Spinal cord (tissue), 10 donors: Measurements from ENCODE around the gene GSK3B. TPM values are rescaled to one million over a fixed set of nuclear protein-coding genes. Genes with fewer than 3 reads are reported as not detected.

Experiments
- DNase-seq, 6 donors: peaks; one replicate each; pipeline versions ENCODE4 v3.0.0 to v3.0.0-alpha.2; 2013 to 2015; ENCODE audit warnings: low spot score in 6 of 6, low read depth in 4 of 6
- H3K27ac ChIP-seq: one replicate; pipeline ENCODE4 v1.5.1; 2013; ENCODE audit warnings: low read depth, low read length, control low read depth
- H3K27me3 ChIP-seq: one replicate; pipeline ENCODE4 v1.6.1; 2013; ENCODE audit warnings: low read length; ENCODE audit not compliant: control insufficient read depth, insufficient read depth
- H3K36me3 ChIP-seq: one replicate; pipeline ENCODE4 v1.6.1; 2013; ENCODE audit warnings: low read length; ENCODE audit not compliant: control insufficient read depth, insufficient read depth
- H3K4me1 ChIP-seq: one replicate; pipeline ENCODE4 v1.6.1; 2013; ENCODE audit warnings: low read length; ENCODE audit not compliant: control insufficient read depth, insufficient read depth
- H3K4me3 ChIP-seq: one replicate; pipeline ENCODE4 v1.5.1; 2013; ENCODE audit warnings: low read depth, low read length, control low read depth
- H3K9me3 ChIP-seq: one replicate; pipeline ENCODE4 v1.6.1; 2013; ENCODE audit warnings: low read length; ENCODE audit not compliant: control insufficient read depth, insufficient read depth
- WGBS: methylation state at CpG from one replicate; pipeline ENCODE4 v1.1.5; 2013; ENCODE audit warnings: missing lambda C conversion rate; ENCODE audit not compliant: insufficient coverage; 5-methylcytosine and 5-hydroxymethylcytosine counted together
- polyA plus RNA-seq, 2 donors: library from polyadenylated mRNA; unstranded; fragments of 120-200 nt; gene quantifications; one replicate each; pipeline ENCODE4 v1.2.1, GENCODE V29; 2013; ENCODE audit not compliant: insufficient read length in 2 of 2
- total RNA-seq, 2 donors: library from RNA; depleted of rRNA in 1 of 2; stranded (reverse); fragments of 120-200 nt in 1 of 2; fragments of >200 nt in 1 of 2; gene quantifications; one replicate each; pipeline versions ENCODE4 v1.2.3 to v1.2.4, GENCODE V29; 2013 to 2014
- donor health status: healthy.

The GSK3B gene
- total and polyA plus RNA-seq, 4 donors: 53.3 to 113 (median 73.1) TPM

DNA sequence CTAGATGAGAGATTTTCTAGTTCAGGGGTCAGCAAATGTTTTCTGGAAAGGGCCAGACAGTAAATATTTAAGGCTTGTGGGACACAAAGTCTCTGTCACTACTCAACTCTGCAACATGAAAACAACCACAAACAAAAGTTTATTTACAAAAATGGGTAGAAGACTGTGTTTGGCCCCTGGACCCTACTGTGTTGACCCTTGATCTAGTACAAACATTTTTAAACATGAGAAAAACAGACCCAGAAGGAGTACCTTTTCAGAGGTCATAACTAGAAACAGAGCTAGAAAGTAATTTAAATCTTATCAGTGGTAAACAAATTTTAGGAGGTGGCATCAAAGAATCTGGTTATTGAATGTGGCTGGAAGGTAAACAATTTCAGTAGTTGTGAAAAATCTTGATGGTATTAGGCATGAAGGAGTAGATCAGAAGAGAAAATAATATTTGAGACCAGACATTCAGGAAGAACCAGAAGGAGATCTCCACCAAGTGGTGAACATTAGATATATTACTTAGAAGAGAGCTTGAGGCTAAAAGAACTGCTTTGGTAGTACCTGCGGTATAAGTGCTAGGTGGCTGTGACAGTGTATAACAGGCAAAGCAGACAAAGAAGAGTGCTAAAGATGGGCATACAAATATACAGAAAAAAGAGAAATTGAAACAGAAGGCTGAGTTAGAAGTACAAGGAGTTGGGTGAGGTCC, 210.6 kb downstream of the GSK3B start:
- no peak overlapping the region for H3K27ac ChIP-seq
- H3K4me3 ChIP-seq: no peak overlapping the region
- H3K4me1 ChIP-seq: no peaks in the 10 kb centered on the region
- no peaks in the 10 kb centered on the region for H3K9me3 ChIP-seq
- no peaks in the 10 kb centered on the region for H3K27me3 ChIP-seq
- WGBS: 88% methylated on average over 1 of the region's 1 CpG
- no peak for DNase-seq
- H3K36me3 ChIP-seq: no peaks in the 10 kb centered on the region

DNA sequence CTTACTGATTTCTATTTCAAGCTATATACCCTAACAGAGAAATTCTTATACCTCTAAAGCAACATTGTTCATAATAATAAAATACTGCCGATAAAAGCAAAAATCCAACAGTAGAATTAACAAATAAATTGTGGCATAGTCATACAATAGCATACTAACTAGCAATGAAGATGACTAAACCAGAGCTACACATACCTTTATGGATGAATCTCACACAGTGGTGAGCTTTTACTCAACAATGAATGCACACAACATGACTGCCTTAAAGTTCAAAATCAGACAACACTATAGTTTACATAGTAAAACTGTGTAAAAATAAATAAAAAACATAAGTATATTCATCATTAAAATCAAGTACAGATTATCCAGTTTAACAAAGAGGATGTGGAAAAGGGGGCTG, 213.3 kb downstream of the GSK3B start:
- H3K27me3 ChIP-seq: no peaks in the 10 kb centered on the region
- no CpG with 5 or more reads among the region's 1 CpG for WGBS
- H3K4me1 ChIP-seq: no peaks in the 10 kb centered on the region
- no peaks in the 10 kb centered on the region for H3K9me3 ChIP-seq
- H3K27ac ChIP-seq: no peak overlapping the region
- no peak overlapping the region for H3K4me3 ChIP-seq
- DNase-seq: no peak
- no peaks in the 10 kb centered on the region for H3K36me3 ChIP-seq

DNA sequence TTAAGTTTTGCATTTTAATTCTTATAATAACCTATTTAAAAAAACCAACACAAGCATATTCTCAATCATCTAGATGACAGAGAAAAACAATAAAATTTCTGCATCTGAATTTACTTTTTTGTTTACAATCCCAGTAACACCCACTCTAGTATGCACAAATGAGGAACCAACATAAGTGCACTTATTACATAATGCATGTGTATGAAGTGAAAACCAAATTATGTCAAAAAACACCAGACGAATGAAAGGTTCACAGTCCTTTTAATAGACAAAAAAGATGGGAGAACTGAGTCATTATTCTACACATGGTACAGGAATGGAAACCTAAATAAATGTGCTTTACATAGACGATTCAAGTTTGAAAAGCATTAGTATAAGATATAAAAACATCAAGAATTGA, 220.6 kb downstream of the GSK3B start:
- Histone ChIP-seq H3K27ac (no peak overlapping the region), H3K36me3 (no peaks in the 10 kb centered on the region), H3K4me1 (no peaks in the 10 kb centered on the region), H3K27me3 (no peaks in the 10 kb centered on the region), H3K9me3 (no peaks in the 10 kb centered on the region), H3K4me3 (no peak overlapping the region)
- WGBS: no CpG with 5 or more reads among the region's 2 CpGs
- DNase-seq: no peak

DNA sequence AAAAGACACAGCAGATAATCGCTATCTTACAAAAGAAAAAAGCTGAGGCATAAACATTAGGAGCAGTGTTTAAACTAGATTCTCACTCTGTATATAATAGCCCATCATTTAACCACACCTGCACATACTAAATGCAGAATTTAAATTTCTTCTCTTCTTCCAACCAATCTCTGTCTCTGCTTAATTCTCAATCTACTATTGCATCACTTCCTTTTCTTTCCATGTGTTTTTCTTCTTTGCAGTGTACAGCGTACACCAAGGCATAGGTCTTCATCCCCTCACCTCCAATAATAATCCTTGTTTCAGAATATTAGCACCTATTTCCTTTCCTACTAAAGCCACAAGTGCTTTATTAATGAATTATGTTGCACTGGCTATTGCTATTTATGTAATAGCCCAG, 221.5 kb downstream of the GSK3B start:
- 100% methylated on average over 1 of the region's 2 CpGs for WGBS
- H3K4me3 ChIP-seq: no peak overlapping the region
- DNase-seq: no peak
- no peak overlapping the region for H3K27ac ChIP-seq
- no peaks in the 10 kb centered on the region for H3K36me3 ChIP-seq
- H3K27me3 ChIP-seq: no peaks in the 10 kb centered on the region
- H3K4me1 ChIP-seq: no peaks in the 10 kb centered on the region
- no peaks in the 10 kb centered on the region for H3K9me3 ChIP-seq

DNA sequence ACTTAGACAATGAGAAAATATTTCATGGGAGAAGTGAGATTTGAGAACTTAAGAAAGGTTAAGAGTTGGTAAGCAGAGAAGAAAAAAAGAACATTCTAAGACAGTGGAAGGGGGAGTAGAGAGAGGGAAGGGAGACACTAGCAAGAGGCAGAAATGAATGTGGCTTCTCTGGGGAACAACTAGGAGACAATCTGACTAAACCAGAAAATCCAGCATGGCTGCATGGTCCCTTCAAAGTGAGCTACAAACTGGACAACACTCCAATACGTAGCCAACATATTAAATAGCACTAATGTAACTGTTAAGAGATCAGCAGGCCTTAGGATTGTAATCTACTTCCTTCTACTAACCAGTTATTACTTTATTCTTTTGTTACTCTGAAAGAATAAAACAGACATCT, 222.7 kb downstream of the GSK3B start:
- no peaks in the 10 kb centered on the region for H3K9me3 ChIP-seq
- DNase-seq: no peak
- H3K27ac ChIP-seq: no peak overlapping the region
- no peaks in the 10 kb centered on the region for H3K4me1 ChIP-seq
- WGBS: no CpG with 5 or more reads among the region's 1 CpG
- no peak overlapping the region for H3K4me3 ChIP-seq
- no peaks in the 10 kb centered on the region for H3K27me3 ChIP-seq
- no peaks in the 10 kb centered on the region for H3K36me3 ChIP-seq

DNA sequence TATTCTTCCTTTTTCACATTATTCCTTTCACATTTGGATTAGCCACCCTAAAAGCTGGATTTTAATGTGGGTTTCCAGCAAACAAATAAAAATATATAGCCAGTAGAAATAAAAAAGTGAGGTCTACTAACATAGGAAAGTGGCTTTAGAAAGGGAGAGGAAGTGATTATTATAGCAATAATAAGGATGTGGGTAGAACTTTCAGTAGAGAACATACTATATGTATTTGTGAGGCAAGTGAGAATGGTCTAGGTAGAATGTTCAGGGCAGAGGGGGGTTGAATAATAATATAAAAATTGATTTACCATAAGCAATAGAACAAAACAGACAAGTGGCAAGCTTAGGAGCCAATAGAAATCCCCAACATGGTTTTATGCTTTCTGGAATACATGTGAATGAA, 223.7 kb downstream of the GSK3B start:
- H3K36me3 ChIP-seq: no peaks in the 10 kb centered on the region
- H3K4me1 ChIP-seq: no peaks in the 10 kb centered on the region
- H3K27ac ChIP-seq: no peak overlapping the region
- H3K9me3 ChIP-seq: no peaks in the 10 kb centered on the region
- H3K4me3 ChIP-seq: no peak overlapping the region
- H3K27me3 ChIP-seq: no peaks in the 10 kb centered on the region
- no peak for DNase-seq

DNA sequence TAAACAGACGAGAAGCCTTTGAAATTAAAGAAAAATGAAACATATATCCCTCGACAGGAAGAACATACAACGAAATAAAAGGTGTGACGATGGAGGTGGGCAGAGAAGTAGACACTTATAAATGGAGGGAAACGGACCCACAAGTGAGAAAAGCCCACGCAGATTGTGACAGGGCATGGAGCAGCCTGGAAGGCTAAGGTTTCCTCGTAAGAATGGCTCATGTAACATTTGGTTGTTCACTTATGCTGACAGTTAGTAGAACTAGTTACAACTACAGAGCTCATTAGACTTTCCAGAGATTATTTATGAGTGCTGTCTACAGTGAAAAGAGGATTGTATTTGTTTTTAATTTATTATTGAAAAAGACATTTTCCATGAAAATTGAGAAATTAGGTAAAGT, 229.8 kb downstream of the GSK3B start:
- no peak overlapping the region for H3K27ac ChIP-seq
- DNase-seq: no peak
- H3K36me3 ChIP-seq: peaks cover 3% of the 10 kb centered on the region
- H3K9me3 ChIP-seq: no peaks in the 10 kb centered on the region
- H3K4me1 ChIP-seq: no peaks in the 10 kb centered on the region
- WGBS: 89% methylated on average over 5 of the region's 7 CpGs
- no peaks in the 10 kb centered on the region for H3K27me3 ChIP-seq
- H3K4me3 ChIP-seq: no peak overlapping the region

DNA sequence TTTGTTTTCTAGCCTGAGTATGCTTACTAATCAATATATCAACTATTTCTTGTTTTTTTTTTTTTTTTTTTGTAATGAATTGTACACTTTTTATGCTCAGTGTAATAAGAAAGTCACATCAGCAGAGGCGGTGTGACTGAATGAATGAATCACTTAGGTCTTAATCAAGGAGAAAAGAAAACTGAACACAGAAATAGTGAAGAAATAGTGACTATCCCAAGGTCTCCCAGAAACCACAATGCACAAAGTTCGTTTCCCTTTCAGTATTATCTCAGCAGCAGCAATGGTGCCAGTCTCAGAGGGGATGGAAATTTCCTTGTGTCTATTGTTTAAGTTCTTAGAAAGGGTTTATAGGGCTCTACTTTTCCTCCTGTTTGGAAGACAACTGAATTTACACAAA, 231.6 kb downstream of the GSK3B start:
- no peak for DNase-seq
- no CpG with 5 or more reads among the region's 2 CpGs for WGBS
- no peaks in the 10 kb centered on the region for H3K4me1 ChIP-seq
- no peaks in the 10 kb centered on the region for H3K27me3 ChIP-seq
- H3K4me3 ChIP-seq: no peak overlapping the region
- H3K9me3 ChIP-seq: peaks cover 5% of the 10 kb centered on the region
- peaks cover 3% of the 10 kb centered on the region for H3K36me3 ChIP-seq
- H3K27ac ChIP-seq: no peak overlapping the region

DNA sequence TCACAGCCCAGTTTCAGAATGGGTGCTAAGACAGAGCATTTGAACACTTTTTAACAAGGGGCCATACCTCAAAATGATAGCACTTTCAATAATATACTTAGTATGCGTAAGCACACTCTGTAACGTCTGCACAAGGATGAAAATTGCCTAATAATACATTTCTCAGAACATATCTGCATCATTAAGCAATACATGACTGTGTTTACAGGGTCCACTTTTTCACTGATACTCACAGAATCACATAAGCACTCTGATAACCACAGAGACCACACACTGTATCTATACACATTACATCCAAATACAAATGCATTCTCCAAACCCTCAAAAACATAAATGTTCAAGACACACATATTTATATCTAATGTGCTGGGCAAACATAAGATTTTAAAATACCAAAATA, 232.6 kb downstream of the GSK3B start:
- H3K9me3 ChIP-seq: peaks cover 5% of the 10 kb centered on the region
- DNase-seq: no peak
- no peaks in the 10 kb centered on the region for H3K4me1 ChIP-seq
- peaks cover 3% of the 10 kb centered on the region for H3K36me3 ChIP-seq
- H3K4me3 ChIP-seq: no peak overlapping the region
- no peaks in the 10 kb centered on the region for H3K27me3 ChIP-seq
- H3K27ac ChIP-seq: no peak overlapping the region
- WGBS: no CpG with 5 or more reads among the region's 2 CpGs

DNA sequence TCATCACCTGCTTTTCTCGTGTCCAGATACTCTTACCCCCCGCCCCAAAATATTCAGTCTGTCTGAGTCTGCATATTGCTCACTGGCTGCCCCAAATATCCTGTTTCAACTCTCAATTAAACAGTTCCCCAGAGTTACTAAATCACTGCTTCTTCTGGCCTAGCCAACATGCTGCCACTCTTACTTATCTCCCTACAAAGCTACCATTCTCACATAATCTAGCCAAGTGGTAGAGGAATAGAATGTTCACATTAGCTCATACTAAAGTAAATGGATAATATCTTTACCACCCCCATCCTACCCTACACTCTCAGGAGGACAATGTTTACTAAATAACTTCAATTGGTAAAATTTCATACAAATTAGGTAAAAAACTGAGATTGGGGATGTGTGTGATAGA, 234.5 kb downstream of the GSK3B start:
- WGBS: 97% methylated on average over 2 of the region's 2 CpGs
- peaks cover 3% of the 10 kb centered on the region for H3K36me3 ChIP-seq
- no peaks in the 10 kb centered on the region for H3K27me3 ChIP-seq
- H3K4me1 ChIP-seq: no peaks in the 10 kb centered on the region
- H3K4me3 ChIP-seq: no peak overlapping the region
- no peak for DNase-seq
- H3K27ac ChIP-seq: no peak overlapping the region
- H3K9me3 ChIP-seq: peaks cover 5% of the 10 kb centered on the region
